Effector memory CD8-positive, alpha-beta T cell (primary cell): Measurements from ENCODE around the gene CPB2.
A peak's percentile ranks its signal among the peaks of the same experiment; 100 is the strongest.

Experiments
- ATAC-seq: fragments of 150-1000 bp; cut with Tn5 transposase; replicated peaks from 2 replicates; pipeline ENCODE4 v1.10.0; 2021; ENCODE audit warnings: mild to moderate bottlenecking, moderate library complexity
- DNase-seq, 3 experiments: peaks; one replicate each; pipeline ENCODE4 v3.0.0; 2021
- H3K27ac Mint-ChIP-seq, 2 donors: one replicate each; pipeline ENCODE4 v1.8.0; 2022; ENCODE audit warnings: mild to moderate bottlenecking in 2 of 2, mixed read lengths in 2 of 2, moderate library complexity in 2 of 2
- H3K27me3 Mint-ChIP-seq, 2 donors: one replicate each; pipeline ENCODE4 v1.8.0; 2022; ENCODE audit warnings: mixed read lengths in 2 of 2
- H3K36me3 Mint-ChIP-seq: one replicate; pipeline ENCODE4 v1.8.0; 2022; ENCODE audit warnings: mild to moderate bottlenecking, moderate library complexity, mixed read lengths; ENCODE audit not compliant: insufficient read depth
- H3K4me1 Mint-ChIP-seq, 2 donors: one replicate each; pipeline ENCODE4 v1.8.0; 2022; ENCODE audit warnings: low read depth in 2 of 2, mixed read lengths in 2 of 2
- H3K4me3 Mint-ChIP-seq, 2 donors: one replicate each; pipeline ENCODE4 v1.8.0; 2022; ENCODE audit warnings: mild to moderate bottlenecking in 2 of 2, mixed read lengths in 2 of 2, moderate library complexity in 2 of 2
- H3K9me3 Mint-ChIP-seq, 2 donors: one replicate each; pipeline ENCODE4 v1.8.0; 2022; ENCODE audit warnings: mixed read lengths in 2 of 2

Gene CPB2

GRCh38 chr13:46043647-46044046 lies 61.2 kb downstream of the CPB2 start:
- DNase-seq (no peak), ATAC-seq (no peak)
- H3K27ac Mint-ChIP-seq: no peak overlapping the region
- no peaks in the 10 kb centered on the region for H3K27me3 Mint-ChIP-seq
- H3K4me1 Mint-ChIP-seq: peaks cover 12 to 26% of the 10 kb centered on the region in 2 donors
- peaks cover 38% of the 10 kb centered on the region for H3K36me3 Mint-ChIP-seq
- no peak overlapping the region for H3K4me3 Mint-ChIP-seq
- H3K9me3 Mint-ChIP-seq: no peaks in the 10 kb centered on the region

GRCh38 chr13:46041419-46041839 lies 63.4 kb downstream of the CPB2 start:
- Mint-ChIP-seq H3K36me3 (peaks cover 40% of the 10 kb centered on the region), H3K4me1 (peaks cover 7 to 16% of the 10 kb centered on the region in 2 donors), H3K9me3 (no peaks in the 10 kb centered on the region), H3K4me3 (no peak overlapping the region), H3K27me3 (no peaks in the 10 kb centered on the region), H3K27ac (no peak overlapping the region)
- DNase-seq (no peak), ATAC-seq (no peak)

- Mint-ChIP-seq H3K27ac (no peak overlapping the region), H3K9me3 (no peaks in the 10 kb centered on the region), H3K36me3 (peaks cover 47% of the 10 kb centered on the region), H3K4me1 (peaks cover 8 to 20% of the 10 kb centered on the region in 2 donors), H3K27me3 (no peaks in the 10 kb centered on the region), H3K4me3 (no peak overlapping the region)
- DNase-seq (no peak), ATAC-seq (no peak)
These were observed 64.1 kb downstream of the CPB2 start for GRCh38 chr13:46040763-46041162.

GRCh38 chr13:46039411-46040182 lies 65.2 kb downstream of the CPB2 start:
- no peak for ATAC-seq
- Mint-ChIP-seq H3K27ac (no peak overlapping the region), H3K27me3 (no peaks in the 10 kb centered on the region), H3K9me3 (no peaks in the 10 kb centered on the region), H3K4me1 (peaks cover 6 to 15% of the 10 kb centered on the region in 2 donors), H3K4me3 (no peak overlapping the region), H3K36me3 (peaks cover 50% of the 10 kb centered on the region)
- no peak for DNase-seq

GRCh38 chr13:46038296-46038695 lies 66.5 kb downstream of the CPB2 start:
- no peak for ATAC-seq
- Mint-ChIP-seq H3K4me1 (peaks cover 8 to 19% of the 10 kb centered on the region in 2 donors), H3K4me3 (no peak overlapping the region), H3K27ac (no peak overlapping the region), H3K9me3 (no peaks in the 10 kb centered on the region), H3K36me3 (peaks cover 46% of the 10 kb centered on the region), H3K27me3 (no peaks in the 10 kb centered on the region)
- no peak for DNase-seq

GRCh38 chr13:46035066-46035465 lies 69.8 kb downstream of the CPB2 start:
- Mint-ChIP-seq H3K36me3 (peaks cover 23% of the 10 kb centered on the region), H3K9me3 (no peaks in the 10 kb centered on the region), H3K27me3 (no peaks in the 10 kb centered on the region), H3K27ac (no peak overlapping the region), H3K4me3 (no peak overlapping the region), H3K4me1 (peaks cover 6 to 23% of the 10 kb centered on the region in 2 donors)
- DNase-seq: no peak
- ATAC-seq: no peak

GRCh38 chr13:46032341-46032740 lies 72.5 kb downstream of the CPB2 start:
- ATAC-seq (no peak), DNase-seq (no peak)
- H3K4me1 Mint-ChIP-seq: peaks cover 6 to 38% of the 10 kb centered on the region in 2 donors
- peak overlapping the region in 1 of 2 donors; percentile 49 for H3K27ac Mint-ChIP-seq
- H3K9me3 Mint-ChIP-seq: no peaks in the 10 kb centered on the region
- no peak overlapping the region for H3K4me3 Mint-ChIP-seq
- H3K27me3 Mint-ChIP-seq: no peaks in the 10 kb centered on the region
- H3K36me3 Mint-ChIP-seq: peaks cover 14% of the 10 kb centered on the region

GRCh38 chr13:46031581-46032263 lies 73.1 kb downstream of the CPB2 start:
- DNase-seq: no peak
- Mint-ChIP-seq H3K4me1 (peaks cover 8 to 43% of the 10 kb centered on the region in 2 donors), H3K27ac (peak overlapping the region; percentile 44 to 49), H3K9me3 (no peaks in the 10 kb centered on the region), H3K4me3 (no peak overlapping the region), H3K27me3 (no peaks in the 10 kb centered on the region), H3K36me3 (peaks cover 15% of the 10 kb centered on the region)
- no peak for ATAC-seq

GRCh38 chr13:46025157-46025556 lies 79.7 kb downstream of the CPB2 start:
- Mint-ChIP-seq H3K27ac (no peak overlapping the region), H3K4me1 (peaks cover 7 to 36% of the 10 kb centered on the region in 2 donors), H3K36me3 (peaks cover 23% of the 10 kb centered on the region), H3K27me3 (no peaks in the 10 kb centered on the region), H3K4me3 (no peak overlapping the region), H3K9me3 (no peaks in the 10 kb centered on the region)
- DNase-seq: no peak
- ATAC-seq: no peak

GRCh38 chr13:46022481-46022880 lies 82.4 kb downstream of the CPB2 start:
- Mint-ChIP-seq H3K4me3 (no peak overlapping the region), H3K27ac (no peak overlapping the region), H3K27me3 (no peaks in the 10 kb centered on the region), H3K9me3 (no peaks in the 10 kb centered on the region), H3K36me3 (peaks cover 41% of the 10 kb centered on the region), H3K4me1 (peaks cover 4 to 29% of the 10 kb centered on the region in 2 donors)
- ATAC-seq (no peak), DNase-seq (no peak)

- no peaks in the 10 kb centered on the region for H3K9me3 Mint-ChIP-seq
- no peaks in the 10 kb centered on the region for H3K27me3 Mint-ChIP-seq
- H3K4me3 Mint-ChIP-seq: no peak overlapping the region
- H3K27ac Mint-ChIP-seq: peak overlapping the region in 1 of 2 donors; percentile 73
- H3K4me1 Mint-ChIP-seq: peaks cover 2 to 15% of the 10 kb centered on the region in 2 donors
- no peak for DNase-seq
- peaks cover 59% of the 10 kb centered on the region for H3K36me3 Mint-ChIP-seq
- ATAC-seq: no peak
These were observed 88.6 kb downstream of the CPB2 start for GRCh38 chr13:46016216-46016615.

GRCh38 chr13:46015366-46015765 lies 89.5 kb downstream of the CPB2 start:
- no peaks in the 10 kb centered on the region for H3K27me3 Mint-ChIP-seq
- H3K4me3 Mint-ChIP-seq: no peak overlapping the region
- H3K4me1 Mint-ChIP-seq: peaks cover 2 to 15% of the 10 kb centered on the region in 2 donors
- no peak overlapping the region for H3K27ac Mint-ChIP-seq
- H3K9me3 Mint-ChIP-seq: no peaks in the 10 kb centered on the region
- DNase-seq: no peak
- ATAC-seq: peak; percentile 51
- H3K36me3 Mint-ChIP-seq: peaks cover 63% of the 10 kb centered on the region

- no peak overlapping the region for H3K27ac Mint-ChIP-seq
- H3K9me3 Mint-ChIP-seq: no peaks in the 10 kb centered on the region
- H3K36me3 Mint-ChIP-seq: peaks cover 60% of the 10 kb centered on the region
- ATAC-seq: no peak
- no peak overlapping the region for H3K4me3 Mint-ChIP-seq
- H3K4me1 Mint-ChIP-seq: peaks cover 2 to 9% of the 10 kb centered on the region in 2 donors
- H3K27me3 Mint-ChIP-seq: no peaks in the 10 kb centered on the region
- DNase-seq: no peak
These were observed 92.4 kb downstream of the CPB2 start for GRCh38 chr13:46012404-46012803.

GRCh38 chr13:46010148-46010547 lies 94.7 kb downstream of the CPB2 start:
- ATAC-seq (no peak), DNase-seq (no peak)
- no peaks in the 10 kb centered on the region for H3K27me3 Mint-ChIP-seq
- H3K27ac Mint-ChIP-seq: no peak overlapping the region
- H3K9me3 Mint-ChIP-seq: no peaks in the 10 kb centered on the region
- peaks cover 0 to 5% of the 10 kb centered on the region in 2 donors for H3K4me1 Mint-ChIP-seq
- H3K4me3 Mint-ChIP-seq: no peak overlapping the region
- H3K36me3 Mint-ChIP-seq: peaks cover 50% of the 10 kb centered on the region
